K562 (cell line): ENCODE measurements around the gene IL34.

Experiments
- GATAD2B ChIP-seq: fragments of 450-650 bp; IDR thresholded peaks from 2 replicates; pipeline ENCODE4 v1.6.1; 2017; ENCODE audit warnings: mild to moderate bottlenecking, borderline replicate concordance
- TF ChIP-seq, protein P1 (sequence below), 2 experiments: fragments of 450-650 bp; conservative IDR thresholded peaks; 2 replicates each; pipeline ENCODE4 v1.6.1; 2017; ENCODE audit warnings: mild to moderate bottlenecking in 2 of 2, moderate library complexity in 2 of 2

DNA sequence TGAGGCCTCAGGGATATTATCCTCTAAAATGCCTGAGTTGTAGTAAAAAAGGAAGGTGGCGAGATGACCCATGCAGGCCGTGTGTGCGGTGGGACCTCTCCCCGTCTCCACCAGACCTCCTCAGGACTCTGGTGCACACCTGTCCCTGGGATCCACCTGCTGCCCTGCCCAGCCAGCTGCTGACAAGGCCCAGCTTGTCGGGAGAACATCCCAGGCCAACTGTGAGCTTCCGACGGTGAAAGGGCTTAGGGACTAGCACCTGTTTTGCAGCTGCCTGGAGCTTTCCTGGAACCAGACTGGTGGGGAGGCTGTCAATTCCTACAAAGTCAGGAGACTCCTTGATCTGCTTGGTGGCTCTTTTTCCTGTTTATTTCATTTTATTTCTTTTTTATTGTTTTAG lies 11.6 kb downstream of the IL34 start:
- no peak for TF ChIP-seq GATAD2B
- TF ChIP-seq, protein P1, sequence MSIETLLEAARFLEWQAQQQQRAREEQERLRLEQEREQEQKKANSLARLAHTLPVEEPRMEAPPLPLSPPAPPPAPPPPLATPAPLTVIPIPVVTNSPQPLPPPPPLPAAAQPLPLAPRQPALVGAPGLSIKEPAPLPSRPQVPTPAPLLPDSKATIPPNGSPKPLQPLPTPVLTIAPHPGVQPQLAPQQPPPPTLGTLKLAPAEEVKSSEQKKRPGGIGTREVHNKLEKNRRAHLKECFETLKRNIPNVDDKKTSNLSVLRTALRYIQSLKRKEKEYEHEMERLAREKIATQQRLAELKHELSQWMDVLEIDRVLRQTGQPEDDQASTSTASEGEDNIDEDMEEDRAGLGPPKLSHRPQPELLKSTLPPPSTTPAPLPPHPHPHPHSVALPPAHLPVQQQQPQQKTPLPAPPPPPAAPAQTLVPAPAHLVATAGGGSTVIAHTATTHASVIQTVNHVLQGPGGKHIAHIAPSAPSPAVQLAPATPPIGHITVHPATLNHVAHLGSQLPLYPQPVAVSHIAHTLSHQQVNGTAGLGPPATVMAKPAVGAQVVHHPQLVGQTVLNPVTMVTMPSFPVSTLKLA (conservative IDR thresholded peaks at IDR 0.05) = no peak
